GM19467 (cell line): ENCODE data around the gene PAX5.

ENCODE experiments used
- ATAC-seq: cut with Tn5 transposase; IDR thresholded peaks from one replicate; pipeline ENCODE4 v1.9.1; 2021; ENCODE audit warnings: mild to moderate bottlenecking, moderate library complexity; ENCODE audit not compliant: unreplicated experiment

Gene PAX5

DNA sequence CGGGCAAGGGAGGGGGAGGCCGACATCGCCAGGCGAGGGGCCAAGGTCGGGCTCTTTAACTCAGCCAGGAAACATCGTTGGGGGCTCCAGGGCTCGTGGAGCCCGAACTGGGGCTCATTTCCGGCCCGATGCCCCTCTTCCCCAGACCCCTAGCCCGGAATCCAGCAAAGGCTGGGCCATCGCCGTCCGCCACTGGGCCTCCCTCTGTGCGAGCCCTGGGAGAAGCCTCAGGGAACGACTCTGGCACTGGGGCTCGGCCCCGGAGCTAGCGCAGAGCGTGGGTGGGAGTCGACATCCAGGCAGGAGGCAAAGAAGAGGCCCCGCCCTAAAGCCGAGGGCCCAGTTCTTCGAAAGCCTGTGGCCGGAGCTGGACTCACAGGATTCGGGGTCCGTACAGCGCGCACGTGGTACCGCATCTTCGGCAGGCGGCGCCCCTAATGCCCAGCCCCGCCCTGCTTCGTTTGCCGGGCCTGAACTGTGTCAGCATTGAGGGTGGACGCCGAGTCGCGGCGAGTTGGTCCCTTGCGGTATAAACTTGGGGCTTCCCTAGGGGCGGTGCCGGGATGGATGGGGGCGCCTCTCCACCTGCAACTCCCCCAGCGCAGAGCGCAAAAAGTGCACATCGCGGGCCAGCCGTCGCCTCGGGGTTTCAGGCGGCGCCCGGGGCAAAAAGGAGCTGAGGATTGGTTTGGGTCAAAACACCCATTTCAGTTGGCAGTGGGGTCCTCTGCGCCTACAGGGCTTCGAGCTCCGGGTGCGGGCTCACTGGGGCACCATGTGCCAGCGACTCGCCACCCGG is 3.6 kb upstream of the PAX5 start:
- no peak for ATAC-seq

DNA sequence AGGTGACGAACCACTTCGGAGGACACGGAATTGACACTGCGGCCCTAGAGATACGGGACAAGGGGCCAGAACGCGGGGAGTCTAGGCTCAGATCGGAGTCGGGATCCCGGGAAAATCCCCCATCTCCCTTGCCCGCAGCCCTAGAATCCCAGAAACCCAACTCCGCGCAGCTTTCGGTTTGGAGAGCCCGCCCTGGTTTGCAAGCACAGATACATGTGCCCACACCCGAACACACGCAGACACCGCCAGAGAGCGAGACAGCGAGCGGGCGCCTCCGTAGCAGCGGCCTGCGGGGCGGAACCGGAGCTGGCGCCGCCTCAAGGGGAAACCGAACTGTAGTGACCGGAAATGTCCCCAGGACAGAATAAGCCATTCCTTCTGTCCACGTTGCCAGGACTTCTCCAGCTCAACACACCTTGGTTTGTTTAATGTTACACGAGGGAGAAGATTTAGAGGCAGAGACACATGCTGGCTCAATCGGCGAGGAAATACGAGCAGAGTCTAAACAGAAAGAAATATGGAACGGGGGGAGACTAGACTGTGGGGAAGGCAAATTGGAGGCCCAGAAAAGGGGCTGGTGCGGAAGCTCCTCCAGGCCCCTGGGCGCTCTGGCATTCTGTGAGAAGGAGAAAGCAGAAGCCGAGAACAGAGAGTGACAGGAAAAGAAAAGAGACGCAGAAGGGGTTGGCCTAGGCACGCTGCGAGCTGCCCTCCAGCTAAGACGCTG is 2.9 kb upstream of the PAX5 start:
- ATAC-seq, result no peak

DNA sequence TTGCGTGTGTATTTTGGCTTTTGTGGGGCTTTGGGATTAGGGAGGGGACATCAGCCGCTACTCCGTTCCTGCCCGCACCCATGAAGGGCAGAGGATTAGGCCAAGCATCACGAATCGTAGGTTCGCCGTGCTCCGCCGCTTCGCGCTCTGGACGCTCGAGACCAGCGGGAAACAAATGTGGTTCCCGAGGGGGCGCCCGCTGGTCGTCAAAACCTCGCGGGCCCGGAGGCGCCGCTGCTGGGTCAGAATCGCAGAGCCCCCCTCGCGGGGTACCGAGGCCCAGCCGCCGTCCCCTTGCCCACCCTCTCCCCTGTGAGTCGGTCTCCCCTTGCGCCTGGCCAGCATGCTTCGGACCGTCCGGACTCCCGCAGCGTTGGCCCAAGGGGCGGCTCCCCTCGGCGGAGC is 2.3 kb upstream of the PAX5 start:
- ATAC-seq, result no peak

DNA sequence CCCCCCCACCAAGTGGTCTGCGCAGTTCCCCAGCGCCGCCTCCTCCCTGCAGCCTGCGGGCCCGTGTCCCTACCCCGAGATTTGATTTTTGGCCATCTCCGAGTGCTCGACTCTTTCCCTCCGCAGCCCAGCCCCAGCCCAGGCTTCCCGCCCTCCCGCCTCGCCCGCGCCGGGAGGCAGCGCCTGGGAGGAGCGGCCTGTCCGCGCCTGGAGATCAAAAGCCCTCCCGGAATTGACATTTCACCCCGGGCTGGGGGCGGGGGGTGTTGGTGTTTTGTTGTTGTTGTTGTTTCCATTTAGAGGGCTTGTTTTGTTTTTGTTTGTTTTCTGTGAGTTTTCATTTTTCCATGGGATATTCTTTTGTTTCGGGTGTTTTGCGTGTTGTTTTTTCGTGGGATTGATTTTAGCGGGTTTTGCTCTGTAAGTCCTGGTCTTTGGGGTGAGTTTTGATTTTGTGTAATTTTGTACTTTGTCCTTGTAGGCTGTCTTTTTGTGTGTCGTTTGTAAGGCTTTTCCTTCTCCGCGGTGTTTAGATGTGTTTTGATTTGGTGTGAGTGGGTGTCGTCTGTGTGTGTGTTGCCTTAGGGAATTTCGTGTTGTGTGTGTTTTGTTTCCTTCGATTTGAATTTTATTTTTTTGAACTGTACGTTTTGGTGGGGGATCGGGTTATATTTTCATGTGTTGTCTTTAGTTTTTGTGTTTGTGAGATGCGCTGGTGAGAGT is 1.7 kb upstream of the PAX5 start:
- ATAC-seq, result no peak

DNA sequence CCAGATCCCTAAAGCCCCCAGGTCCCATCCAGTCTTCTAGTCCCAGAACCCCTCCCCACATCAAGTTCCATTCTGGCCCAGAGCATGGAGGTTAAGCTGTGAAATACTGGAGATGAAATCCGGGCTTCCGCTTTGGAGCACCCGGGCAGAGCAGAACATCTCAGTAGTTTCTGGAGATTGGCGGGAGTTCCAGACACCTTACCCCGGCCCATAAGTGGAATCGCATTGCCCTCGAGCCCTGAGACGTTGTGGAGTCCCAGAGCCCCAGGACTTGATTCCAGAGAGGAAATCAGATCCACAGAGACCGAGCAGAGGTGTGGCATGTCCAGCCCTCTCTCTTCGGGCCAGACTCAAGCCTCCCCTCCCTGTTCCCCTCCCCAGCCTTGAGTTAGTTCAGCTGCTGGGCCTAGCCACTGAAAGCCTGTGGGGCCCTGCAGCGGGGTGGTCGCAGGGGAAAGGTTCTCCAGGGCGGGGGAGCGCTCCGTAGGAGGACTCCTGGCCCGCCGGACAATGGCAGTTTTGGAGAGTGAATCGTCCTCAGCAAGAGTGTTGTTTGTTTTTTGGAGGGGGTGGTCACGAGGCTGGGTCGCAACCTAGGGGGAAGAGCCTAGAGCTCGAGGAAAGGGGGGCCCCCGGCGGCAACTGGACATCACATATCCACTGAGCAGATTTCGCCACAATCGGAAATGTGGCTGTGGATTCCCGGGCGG is 1.0 kb upstream of the PAX5 start:
- no peak for ATAC-seq

DNA sequence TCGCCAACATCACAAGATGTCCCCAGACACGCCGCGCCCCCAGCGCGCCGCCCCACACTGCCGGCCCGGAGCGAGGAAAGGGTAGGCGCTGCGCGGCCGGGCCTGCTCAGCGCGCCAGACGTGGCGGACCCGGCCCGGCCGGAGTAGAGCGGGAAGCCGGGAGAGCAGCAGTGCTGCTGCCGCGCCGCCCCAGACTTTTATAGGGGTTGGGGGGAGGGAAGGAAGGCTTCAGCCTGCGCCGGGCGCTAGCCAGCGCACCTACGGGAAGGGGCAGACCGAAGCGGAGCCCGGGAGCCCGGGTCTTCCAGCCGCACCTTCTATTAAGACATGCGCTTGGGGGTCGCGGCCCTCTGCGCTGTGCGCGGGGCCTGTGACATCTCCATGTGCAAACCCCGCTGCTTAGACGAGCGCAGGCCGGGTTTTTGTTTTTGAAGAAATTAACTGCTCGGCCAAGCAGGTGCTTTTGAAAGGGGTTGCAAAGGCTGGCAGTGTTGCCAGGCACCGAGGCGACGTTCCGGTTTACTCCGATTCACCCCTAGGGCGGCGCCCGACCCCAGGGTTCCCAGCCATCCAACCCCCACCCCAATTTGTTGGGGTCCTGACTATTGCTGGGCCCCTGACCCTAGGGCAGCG is 353 bp upstream of the PAX5 start:
- ATAC-seq, result no peak

DNA sequence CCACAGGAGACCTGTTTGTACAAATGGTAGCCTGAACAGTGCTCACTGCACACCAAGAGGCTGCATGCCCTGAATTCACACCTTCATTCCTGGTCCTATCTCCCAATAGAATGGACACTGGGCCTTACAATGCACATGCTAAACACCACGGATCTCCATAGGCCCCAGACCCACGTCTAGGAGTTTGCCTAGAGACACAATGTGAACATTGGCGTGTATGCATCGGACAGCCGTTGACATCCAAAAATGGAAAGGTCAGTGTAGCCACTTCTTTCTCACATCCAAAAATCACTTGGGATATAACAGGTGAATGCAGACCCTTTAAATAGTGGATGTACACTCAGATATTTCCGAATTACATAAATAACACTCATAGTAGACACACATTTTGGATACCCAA is 927 bp downstream of the PAX5 start:
- ATAC-seq, result no peak

DNA sequence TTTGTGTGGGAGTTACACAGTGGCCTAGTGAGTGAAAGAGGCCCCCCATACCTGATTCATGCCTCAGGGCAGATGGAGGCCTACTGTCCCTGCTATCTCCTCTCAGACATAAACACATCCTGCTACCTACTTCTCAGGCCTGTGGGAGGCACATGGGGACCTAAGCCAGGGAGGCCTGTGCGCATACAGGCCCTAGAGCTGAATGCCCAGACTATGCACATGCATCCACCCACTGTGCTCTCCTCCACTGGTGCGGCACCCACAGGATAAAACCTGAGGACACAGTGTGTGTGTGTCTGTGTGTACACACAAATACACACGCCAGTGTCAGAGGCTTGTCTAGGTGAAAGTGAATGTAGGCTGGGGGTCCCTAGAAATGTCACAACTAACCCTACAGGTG is 1.4 kb downstream of the PAX5 start:
- no peak for ATAC-seq

GRCh38 chr9:37031902-37032301 is 2.2 kb downstream of the PAX5 start:
- no peak for ATAC-seq

GRCh38 chr9:37031081-37031480 is 3.0 kb downstream of the PAX5 start:
- no peak for ATAC-seq

- ATAC-seq, result no peak
Observed at GRCh38 chr9:37030611-37030939, 3.5 kb downstream of the PAX5 start.

DNA sequence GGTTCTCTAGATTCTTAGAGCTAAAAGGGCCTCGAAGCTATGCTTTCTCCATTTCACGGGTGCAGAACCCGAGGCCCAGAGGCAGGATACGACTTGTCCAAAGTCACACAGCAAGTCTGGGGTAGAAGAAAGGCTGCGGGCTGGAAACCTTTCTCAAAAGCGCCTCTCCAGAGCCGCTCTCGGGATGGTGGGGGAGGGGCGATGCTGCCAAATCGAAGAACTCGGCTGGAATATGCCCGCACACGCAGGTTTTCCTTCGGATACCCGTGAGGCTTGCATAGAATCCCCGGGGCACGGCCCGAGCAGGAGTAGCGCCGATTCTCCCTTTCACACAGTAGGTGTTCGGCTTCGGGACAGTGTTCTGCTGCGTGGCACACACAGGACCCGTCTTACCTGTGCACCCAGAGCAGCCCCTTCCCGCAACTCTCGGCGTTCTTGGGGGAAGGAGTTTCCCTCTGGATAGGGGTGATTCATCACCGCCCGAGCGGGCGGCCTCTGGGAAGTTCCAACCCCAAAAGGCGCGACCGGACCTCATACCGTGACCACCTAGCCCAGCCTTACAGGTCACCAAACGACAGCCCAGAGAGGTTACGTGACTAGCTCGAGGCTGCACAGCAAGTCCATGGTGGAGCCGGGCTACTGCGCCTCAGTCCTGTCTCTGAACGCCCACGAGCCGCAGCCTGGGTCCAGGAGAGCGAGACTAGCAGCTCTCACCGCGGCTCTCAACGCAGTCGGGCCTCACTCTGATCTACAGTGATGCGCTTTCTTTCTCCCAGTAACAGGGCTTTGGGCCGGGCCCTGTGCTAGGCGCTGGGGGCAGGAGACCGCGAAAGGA is 4.1 kb downstream of the PAX5 start:
- ATAC-seq, result no peak

GRCh38 chr9:37029304-37029775 is 4.7 kb downstream of the PAX5 start:
- no peak for ATAC-seq

DNA sequence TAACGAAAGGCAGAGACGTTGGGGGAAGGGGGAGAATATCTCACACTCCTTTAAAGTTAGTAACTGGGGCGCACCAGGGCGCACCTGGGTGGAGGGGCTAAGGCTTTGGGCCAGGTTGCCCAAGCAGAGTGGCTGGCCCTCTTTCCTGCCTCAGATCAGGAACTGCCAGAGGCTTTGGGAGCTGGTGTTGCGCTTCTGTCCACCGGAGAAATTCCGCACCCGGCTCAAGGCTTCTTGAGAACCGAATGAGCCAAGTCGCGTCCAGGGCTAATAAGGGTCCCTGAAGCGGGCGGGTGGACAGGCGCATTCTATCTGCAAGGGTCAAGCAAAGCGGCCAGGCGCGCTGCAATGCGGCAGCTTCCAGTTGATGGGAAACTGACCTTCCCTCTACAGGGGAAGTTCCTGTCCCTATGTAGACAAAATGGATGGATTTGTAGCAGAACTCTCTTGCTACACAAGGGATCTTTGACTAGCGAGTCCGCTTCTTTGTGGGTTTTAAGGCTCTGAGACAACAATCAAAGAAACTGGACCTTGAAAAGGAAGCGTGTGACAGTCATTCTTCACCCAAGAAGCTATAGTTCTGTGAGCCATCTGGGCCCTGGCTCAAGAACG is 5.5 kb downstream of the PAX5 start:
- ATAC-seq, result no peak

DNA sequence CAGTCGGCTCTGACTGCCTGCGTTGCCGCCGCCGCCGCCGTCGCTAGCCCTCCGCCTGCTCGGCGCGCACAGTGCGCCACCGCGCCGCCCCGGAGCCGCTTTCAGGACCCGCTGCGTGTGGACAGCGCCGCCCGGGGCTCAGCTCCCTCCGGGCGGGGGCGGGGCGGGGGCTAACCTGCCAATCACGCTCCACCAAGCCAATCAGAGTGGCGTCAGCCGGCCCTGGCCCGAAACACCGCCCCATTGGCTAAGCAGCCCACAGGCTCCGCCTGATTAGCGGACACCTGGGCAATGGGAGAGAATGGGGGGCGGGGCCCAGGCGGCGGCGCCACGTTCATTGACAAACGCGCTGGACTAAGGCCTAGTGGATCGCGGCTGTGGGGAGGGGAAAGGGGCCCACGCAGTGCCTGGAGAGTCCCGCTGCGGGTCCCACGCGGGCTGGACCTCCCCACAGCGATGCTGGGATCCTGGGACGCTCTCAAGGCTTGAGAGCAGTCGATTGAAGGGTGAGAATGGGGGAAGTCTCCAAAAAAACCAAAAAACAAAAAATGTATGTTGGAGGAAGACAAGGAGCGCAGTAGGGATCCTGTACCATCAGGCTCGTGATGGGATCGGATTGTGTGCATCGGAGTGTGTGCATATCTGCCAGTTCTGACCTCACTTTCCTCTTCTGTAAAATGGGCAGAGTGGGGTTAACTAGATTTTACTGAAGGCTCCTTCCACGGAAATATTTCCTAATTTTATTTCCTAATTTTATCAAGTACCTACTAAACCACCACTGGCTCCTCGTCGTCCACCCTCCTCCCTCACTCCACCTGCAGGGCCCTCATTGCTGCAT is 6.3 kb downstream of the PAX5 start:
- ATAC-seq, result peak; percentile 66

DNA sequence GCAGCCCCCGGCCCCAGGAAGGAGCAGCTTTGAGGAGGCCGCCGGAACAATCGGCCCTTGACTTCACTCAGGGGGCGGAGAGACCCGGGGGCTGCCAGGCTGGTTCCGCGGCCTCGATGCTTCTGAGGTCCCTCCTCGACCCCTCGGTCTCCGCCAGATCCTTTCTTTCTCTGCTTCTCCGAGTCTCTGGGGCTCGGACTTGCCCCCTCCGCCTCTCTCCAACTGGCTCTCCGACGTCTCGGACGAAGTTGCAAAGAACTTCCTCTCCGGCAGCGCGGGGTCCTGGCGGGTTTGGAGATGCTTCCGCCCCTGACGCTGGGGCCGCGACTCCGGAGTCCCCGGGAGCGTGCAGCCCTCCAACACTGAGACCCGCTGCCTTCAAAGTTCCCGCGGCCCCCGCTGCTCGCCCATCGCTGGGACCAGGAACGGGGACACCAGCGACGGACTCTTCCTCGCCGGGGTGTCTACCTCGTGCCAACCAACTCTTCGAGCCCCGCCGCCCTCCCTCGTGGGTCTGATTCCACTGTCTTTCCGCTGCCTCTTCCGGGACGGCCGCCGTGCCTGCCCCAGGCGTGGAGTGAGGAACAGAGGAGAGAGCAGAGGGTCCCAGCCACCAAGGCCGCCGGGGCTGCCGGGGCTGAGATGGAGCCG is 7.0 kb downstream of the PAX5 start:
- no peak for ATAC-seq

DNA sequence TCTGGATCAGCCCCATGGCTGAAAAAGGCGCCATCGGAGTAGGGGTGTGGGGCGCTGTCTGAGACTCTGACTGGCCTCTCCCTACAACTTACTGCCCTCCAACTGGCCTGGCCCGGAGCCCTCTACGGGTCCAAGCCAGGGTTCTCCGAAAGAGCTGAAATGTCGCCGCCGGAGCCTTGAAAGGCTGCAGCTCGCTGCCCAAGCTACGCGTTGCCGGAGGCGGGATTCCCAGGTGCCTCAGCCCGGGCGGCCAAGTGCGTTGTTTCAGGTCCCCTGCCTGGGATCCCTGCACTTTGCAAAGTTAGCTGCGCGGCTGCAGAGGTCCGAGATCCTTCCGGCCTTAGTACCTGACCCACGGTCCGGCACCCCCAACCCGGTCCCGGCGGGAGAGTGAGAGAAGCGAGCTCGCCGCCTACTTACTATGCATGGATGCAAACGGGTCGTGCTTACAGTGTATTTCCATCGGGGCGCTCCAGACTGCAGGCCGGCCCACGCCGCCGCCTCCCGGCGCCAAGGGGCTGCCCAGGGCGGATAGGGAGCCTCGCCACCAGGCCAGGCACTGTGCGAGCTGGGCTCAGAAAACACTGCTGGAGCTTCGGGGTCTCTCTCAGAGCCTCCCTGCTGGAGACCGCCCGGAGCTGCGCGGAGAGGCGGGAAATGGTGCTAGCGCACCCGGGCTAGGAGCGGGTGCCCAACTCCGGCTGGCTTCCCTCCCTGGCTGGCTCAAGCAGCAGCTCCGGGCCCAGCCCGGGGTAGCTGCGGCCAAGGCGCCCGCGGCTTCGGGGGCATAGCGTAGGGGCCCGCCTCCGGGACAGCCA is 7.7 kb downstream of the PAX5 start:
- no peak for ATAC-seq
